ENCODE measurements around the gene PRF1. TPM values are rescaled to one million over a fixed set of nuclear protein-coding genes. Genes with fewer than 3 reads are reported as not detected.

PRF1 gene
- total RNA-seq, 3 donors from 2014 or later (not counting 1 experiment from before 2014, with no cell fraction given), result 1,641 to 2,133 (median 1,982) TPM

DNA sequence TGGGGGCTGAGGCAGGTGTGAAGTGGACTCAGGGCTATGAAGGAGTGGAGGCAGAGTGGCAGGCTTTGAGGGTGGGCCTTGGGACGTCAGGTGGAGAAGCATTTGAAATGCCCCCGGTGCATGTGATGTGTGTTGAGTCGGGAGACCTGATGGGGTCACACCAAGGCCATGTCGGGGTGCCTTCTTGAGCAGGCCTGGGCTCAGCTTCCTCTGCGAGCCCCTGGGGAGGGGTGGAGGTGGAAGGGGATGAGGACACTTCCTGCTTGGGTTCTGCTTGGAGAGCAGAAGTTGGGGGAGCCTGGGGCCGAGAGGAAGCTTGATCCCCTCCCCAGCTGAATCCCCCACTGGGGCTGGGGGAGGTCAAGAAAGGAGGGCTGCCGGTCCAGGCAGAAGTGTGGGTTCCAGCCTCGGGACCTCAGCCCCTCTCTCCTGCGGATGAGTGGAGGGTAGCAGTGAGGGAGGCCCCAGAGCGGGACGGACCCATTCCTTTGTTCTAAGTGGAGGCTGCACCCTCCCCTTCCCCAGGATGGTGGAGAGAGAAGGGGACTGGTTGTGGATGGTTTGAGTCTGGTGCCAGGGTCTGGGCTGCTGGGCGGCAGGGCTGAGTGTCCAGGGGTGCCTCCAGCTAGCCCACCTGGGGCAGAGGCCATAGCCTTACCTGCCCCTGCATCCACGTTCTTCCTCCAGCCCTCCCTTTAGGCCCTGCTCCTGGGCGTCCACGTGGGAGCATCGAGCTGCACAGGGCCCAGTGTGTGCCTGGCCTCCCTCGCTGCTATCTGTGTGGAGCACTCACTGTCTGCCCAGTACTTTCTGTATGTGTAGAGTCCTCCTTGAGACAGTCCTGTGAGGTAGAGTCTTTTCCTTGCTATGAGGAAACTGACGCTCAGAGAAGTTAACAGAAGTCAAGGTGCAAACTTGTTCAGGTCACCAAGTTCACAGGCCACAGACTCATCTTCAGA is 36.7 kb downstream of the PRF1 start:
- H3K4me3 Mint-ChIP-seq, result no peak overlapping the region
- H3K27ac Mint-ChIP-seq, result peak overlapping the region in 1 of 2 donors; percentile 62
- Histone ChIP-seq H3K4me3 (ENCODE audit: low read length) (no peak overlapping the region), H3K27ac (ENCODE audit: low read length) (no peak overlapping the region), H3K4me1 (ENCODE audit: control insufficient read depth, insufficient read depth, low read length) (peaks cover 62% of the 10 kb centered on the region), H3K9me3 (ENCODE audit: control insufficient read depth, insufficient read depth, low read length) (no peaks in the 10 kb centered on the region), H3K27me3 (ENCODE audit: control insufficient read depth, insufficient read depth, low read length) (no peaks in the 10 kb centered on the region), H3K36me3 (ENCODE audit: control insufficient read depth, insufficient read depth, low read length) (no peaks in the 10 kb centered on the region)
- 79% methylated on average over 17 of the region's 18 CpGs for WGBS (ENCODE audit: insufficient coverage)
- no peaks in the 10 kb centered on the region for H3K9me3 Mint-ChIP-seq
- H3K27me3 Mint-ChIP-seq (ENCODE audit: low read depth in 2 of 2), result no peaks in the 10 kb centered on the region
- H3K36me3 Mint-ChIP-seq, result no peaks in the 10 kb centered on the region
- H3K4me1 Mint-ChIP-seq, result peaks cover 33 to 54% of the 10 kb centered on the region in 2 donors
- TF ChIP-seq, protein P1, sequence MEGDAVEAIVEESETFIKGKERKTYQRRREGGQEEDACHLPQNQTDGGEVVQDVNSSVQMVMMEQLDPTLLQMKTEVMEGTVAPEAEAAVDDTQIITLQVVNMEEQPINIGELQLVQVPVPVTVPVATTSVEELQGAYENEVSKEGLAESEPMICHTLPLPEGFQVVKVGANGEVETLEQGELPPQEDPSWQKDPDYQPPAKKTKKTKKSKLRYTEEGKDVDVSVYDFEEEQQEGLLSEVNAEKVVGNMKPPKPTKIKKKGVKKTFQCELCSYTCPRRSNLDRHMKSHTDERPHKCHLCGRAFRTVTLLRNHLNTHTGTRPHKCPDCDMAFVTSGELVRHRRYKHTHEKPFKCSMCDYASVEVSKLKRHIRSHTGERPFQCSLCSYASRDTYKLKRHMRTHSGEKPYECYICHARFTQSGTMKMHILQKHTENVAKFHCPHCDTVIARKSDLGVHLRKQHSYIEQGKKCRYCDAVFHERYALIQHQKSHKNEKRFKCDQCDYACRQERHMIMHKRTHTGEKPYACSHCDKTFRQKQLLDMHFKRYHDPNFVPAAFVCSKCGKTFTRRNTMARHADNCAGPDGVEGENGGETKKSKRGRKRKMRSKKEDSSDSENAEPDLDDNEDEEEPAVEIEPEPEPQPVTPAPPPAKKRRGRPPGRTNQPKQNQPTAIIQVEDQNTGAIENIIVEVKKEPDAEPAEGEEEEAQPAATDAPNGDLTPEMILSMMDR (IDR thresholded peaks at IDR 0.05), result no peak
- ATAC-seq, result no peak
- intact Hi-C loops (cut with micrococcal nuclease), result no loop called here
- no peak for DNase-seq

DNA sequence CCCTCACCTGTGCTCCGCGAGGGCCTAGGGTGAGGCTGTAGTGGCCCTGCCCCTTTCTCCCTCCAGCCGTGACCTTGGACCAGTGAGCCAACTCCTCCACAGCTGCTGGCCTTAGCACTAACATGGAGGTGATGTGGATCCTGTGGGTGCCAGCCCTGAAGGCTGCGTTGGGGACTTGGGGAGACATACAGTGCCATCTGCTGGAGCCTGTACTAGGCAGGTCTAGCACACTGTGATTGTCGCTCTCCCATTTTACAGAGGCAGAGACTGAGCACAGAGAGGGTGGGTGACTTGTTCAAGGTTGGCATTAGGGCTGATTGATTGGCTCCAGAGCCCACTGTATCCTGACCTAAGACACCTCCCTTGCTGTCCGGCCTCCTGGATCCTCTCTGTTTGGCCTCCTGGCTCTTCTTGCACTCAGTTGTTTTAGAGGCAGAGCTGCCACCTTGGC is 37.6 kb downstream of the PRF1 start:
- no peaks in the 10 kb centered on the region for H3K9me3 Mint-ChIP-seq
- no peaks in the 10 kb centered on the region for H3K36me3 ChIP-seq (ENCODE audit: control insufficient read depth, insufficient read depth, low read length)
- DNase-seq (peak in 1 of 2 donors; percentile 48), ATAC-seq (peak; percentile 69 to 85 (median 84))
- intact Hi-C loops (cut with micrococcal nuclease), result no loop called here
- H3K27me3 Mint-ChIP-seq (ENCODE audit: low read depth in 2 of 2), result no peaks in the 10 kb centered on the region
- H3K4me3 Mint-ChIP-seq, result no peak overlapping the region
- H3K36me3 Mint-ChIP-seq, result no peaks in the 10 kb centered on the region
- no peak overlapping the region for H3K27ac ChIP-seq (ENCODE audit: low read length)
- peak overlapping the region in 1 of 2 donors; percentile 62 for H3K27ac Mint-ChIP-seq
- H3K27me3 ChIP-seq (ENCODE audit: control insufficient read depth, insufficient read depth, low read length), result no peaks in the 10 kb centered on the region
- H3K9me3 ChIP-seq (ENCODE audit: control insufficient read depth, insufficient read depth, low read length), result no peaks in the 10 kb centered on the region
- TF ChIP-seq, protein P1 (IDR thresholded peaks at IDR 0.05), result no peak
- peaks cover 31 to 57% of the 10 kb centered on the region in 2 donors for H3K4me1 Mint-ChIP-seq
- H3K4me1 ChIP-seq (ENCODE audit: control insufficient read depth, insufficient read depth, low read length), result peaks cover 66% of the 10 kb centered on the region
- no peak overlapping the region for H3K4me3 ChIP-seq (ENCODE audit: low read length)
- 60% methylated on average over 6 of the region's 6 CpGs for WGBS (ENCODE audit: insufficient coverage)

DNA sequence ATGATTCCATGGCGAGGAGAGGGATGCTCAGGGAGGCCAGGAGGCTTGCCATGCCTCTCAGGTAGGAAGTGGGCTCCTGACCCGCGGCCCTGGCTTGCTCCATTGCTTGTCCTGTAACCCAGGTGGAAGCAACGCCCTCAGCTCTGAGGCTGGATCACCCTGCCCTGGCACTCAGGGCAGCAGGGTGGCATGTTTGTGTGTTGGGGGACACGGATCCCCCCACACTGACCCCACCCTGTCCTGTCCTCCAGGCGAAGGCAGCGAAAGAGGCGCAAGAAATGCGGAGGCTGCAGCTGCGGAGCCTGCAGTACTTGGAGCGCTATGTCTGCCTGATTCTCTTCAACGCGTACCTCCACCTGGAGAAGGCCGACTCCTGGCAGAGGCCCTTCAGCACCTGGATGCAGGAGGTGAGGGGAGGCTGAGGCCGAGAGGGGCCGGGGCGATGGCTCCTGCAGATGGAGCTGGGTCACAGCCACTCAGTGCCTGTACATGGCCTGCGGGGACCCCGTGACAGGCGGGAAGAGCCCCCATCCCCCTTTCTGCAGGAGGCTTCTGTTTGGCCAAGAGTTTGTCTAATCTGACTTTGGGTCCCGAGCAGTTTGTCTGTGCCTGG is 38.3 kb downstream of the PRF1 start:
- Mint-ChIP-seq H3K9me3 (no peaks in the 10 kb centered on the region), H3K4me1 (peaks cover 33 to 59% of the 10 kb centered on the region in 2 donors), H3K27ac (no peak overlapping the region), H3K4me3 (no peak overlapping the region), H3K36me3 (no peaks in the 10 kb centered on the region), H3K27me3 (ENCODE audit: low read depth in 2 of 2) (no peaks in the 10 kb centered on the region)
- Histone ChIP-seq H3K36me3 (ENCODE audit: control insufficient read depth, insufficient read depth, low read length) (no peaks in the 10 kb centered on the region), H3K4me3 (ENCODE audit: low read length) (no peak overlapping the region), H3K27me3 (ENCODE audit: control insufficient read depth, insufficient read depth, low read length) (no peaks in the 10 kb centered on the region), H3K27ac (ENCODE audit: low read length) (no peak overlapping the region), H3K9me3 (ENCODE audit: control insufficient read depth, insufficient read depth, low read length) (no peaks in the 10 kb centered on the region), H3K4me1 (ENCODE audit: control insufficient read depth, insufficient read depth, low read length) (peaks cover 66% of the 10 kb centered on the region)
- intact Hi-C loops (cut with micrococcal nuclease), result no loop called here
- 97% methylated on average over 21 of the region's 21 CpGs for WGBS (ENCODE audit: insufficient coverage)
- TF ChIP-seq, protein P1 (IDR thresholded peaks at IDR 0.05), result no peak
- DNase-seq (no peak), ATAC-seq (no peak)

All from natural killer cell (primary cell).